ENCODE measurements around the gene PARD3B.

The PARD3B gene

GRCh38 chr2:204850581-204850980 is 305.3 kb downstream of the PARD3B start:
- no peak for DNase-seq

GRCh38 chr2:204853905-204854304 is 308.6 kb downstream of the PARD3B start:
- DNase-seq = no peak

DNA sequence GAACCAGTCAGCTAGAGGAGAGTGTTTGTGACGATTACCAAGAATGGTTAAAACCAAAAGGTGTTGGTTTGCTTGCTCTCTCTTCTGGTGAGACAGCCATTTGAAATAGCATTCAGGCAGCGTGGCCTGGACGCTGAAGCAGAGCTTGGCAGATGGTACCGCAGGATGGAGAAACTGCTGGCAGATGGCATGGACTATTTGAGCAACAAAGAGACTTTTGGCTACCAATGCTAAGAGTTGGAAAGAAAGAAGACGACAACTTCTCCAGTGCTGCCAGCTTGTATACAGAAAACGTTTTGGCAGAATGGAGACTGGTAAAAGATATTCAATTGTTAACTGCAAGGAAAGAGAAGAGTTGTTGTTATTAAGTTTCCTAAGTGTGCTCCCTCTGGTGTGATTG is 315.0 kb downstream of the PARD3B start:
- no peak for DNase-seq

- no peak for DNase-seq
Observed at GRCh38 chr2:204862809-204863208, 317.5 kb downstream of the PARD3B start.

DNA sequence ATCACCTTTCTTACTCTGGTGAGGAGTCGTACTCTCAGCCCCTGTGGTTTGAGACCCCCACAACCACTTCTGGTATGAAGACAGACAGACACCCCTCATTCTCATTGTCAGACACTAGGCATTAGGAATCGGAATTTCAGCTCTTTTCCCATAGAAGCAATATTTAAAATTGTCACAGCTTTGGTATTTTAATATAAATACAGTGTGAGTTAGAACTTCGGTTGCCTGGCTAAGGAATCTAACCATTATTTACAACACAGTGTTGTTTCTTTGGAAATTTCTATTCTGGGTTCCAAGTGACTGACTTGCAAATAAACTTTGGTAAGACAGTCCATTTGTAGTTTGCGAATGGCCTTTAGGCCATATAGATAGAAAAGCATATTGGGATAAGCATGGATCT is 318.1 kb downstream of the PARD3B start:
- no peak for DNase-seq

GRCh38 chr2:204869132-204869823 is 324.0 kb downstream of the PARD3B start:
- DNase-seq = no peak

DNA sequence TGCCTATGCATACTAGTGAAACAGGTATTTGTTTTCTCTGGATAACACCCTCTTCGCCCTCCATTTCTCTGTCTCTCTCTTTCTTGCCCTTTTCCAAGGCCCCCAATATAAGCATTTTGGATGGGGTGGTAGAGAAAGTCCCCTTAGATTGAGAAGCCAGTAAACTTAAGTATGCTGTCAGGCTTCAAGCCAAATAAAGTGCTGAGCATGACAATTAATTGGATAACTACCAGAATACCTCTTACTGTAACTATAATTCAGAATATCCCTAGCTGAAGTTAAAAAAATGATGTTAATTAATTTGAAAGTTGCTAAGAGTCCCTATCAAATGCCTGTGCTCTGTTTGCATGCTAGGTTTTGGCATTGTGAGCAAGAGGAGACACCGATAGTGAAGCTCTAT is 324.8 kb downstream of the PARD3B start:
- no peak for DNase-seq

GRCh38 chr2:204871231-204871953 is 326.1 kb downstream of the PARD3B start:
- DNase-seq = peak; percentile 35

DNA sequence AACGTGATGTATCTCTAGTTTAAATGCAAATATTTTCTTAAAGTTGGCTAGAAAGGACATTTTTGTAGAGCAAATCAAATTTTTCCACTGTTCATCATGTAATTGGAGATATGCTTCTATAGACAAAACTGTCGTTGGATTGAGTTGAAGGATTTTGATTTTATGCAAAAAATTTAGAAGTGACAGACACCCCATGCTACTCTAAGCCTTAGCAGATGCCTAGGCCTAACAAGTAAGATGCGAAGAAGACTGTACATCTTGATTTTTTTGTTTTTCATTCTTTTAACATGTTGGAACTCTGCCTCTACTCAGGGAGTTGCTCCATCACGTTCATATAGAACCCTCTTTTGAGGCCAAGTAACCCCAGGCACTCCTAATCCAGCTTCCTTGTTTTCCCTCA is 331.0 kb downstream of the PARD3B start:
- DNase-seq = no peak

DNA sequence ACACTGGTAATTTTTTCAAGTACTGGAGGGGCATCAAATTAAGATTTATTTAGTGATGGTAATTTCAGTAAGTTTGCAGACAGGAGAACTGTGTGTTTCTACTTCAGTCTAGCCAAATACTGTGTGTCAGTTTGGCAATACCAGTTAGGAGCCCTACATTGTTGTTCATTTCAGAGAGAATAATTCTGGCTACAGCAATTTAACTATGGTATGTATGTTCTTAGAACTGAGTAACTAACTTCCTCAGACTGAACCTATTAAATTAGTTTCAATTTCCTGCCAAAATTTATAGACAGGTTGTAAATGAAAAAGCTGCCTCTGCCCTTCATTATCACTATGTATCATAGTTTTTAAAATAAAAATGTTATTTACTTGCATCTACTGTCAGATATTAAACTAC is 332.4 kb downstream of the PARD3B start:
- no peak for DNase-seq

- DNase-seq = no peak
Observed at GRCh38 chr2:204880928-204881327, 335.7 kb downstream of the PARD3B start.

GRCh38 chr2:204881655-204882054 is 336.4 kb downstream of the PARD3B start:
- no peak for DNase-seq

GRCh38 chr2:204885747-204886146 is 340.5 kb downstream of the PARD3B start:
- no peak for DNase-seq

- no peak for DNase-seq
Observed at GRCh38 chr2:204886713-204887112, 341.4 kb downstream of the PARD3B start.

DNA sequence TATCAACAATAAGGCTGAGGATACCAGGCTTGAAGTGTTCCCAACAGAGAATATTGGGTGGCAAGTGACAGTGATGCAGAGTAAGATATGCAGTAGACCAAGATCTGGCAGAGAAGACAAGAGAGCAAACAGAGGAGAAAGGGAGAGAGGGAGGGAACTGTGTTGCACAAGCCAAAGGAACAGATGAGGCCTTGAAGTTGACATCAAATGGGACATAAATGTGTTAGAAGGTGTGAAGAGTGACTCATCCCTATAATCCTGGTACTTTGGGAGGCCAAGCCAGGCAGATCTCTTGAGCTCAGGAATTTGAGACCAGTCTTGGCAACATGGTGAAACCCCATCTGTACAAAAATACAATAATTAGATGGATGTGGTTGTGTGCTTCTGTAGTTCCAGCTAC is 342.9 kb downstream of the PARD3B start:
- DNase-seq = no peak

GRCh38 chr2:204890680-204891079 is 345.4 kb downstream of the PARD3B start:
- DNase-seq = no peak

DNA sequence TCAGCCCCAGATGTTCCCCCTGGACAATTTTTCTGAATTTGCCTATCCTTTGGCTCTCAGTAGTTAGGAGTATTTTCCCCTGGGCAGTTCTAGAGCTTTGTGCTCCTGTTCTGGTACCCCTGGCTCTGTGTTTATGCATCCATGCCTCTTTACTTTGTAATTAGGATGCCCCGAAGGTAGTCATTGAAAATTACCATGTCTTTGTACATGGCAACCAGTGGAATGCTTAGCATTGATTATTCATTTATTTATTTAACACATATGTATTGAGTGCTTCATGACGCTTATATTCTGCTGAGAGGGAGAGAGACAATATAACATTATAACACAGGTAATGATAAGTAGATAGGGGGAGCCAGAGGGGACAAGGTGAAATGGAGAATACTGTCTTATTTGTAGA is 346.5 kb downstream of the PARD3B start:
- no peak for DNase-seq

- no peak for DNase-seq
Observed at GRCh38 chr2:204892506-204893255, 347.4 kb downstream of the PARD3B start.

- DNase-seq = no peak
Observed at GRCh38 chr2:204896146-204896545, 350.9 kb downstream of the PARD3B start.

DNA sequence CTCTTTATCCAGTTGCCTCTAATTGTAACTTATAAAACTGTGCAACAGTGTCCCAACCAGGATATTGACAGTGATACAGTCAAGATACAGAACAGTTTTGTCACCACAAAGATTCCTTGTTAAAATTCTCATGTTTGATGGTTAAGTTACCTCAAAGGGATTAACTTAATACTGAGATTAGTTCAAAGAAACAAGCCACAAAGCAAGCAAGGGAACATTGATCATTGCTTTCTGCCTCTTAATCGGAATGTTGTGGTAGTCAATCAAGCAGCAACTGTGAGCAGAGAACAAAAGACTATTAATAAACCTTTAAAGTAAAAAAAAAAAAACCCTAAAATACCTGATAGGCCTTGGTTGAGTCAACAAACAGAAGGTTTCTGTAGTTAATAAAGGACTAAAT is 352.3 kb downstream of the PARD3B start:
- DNase-seq = no peak

GRCh38 chr2:204898928-204899640 is 353.8 kb downstream of the PARD3B start:
- DNase-seq = no peak

- no peak for DNase-seq
Observed at GRCh38 chr2:204899983-204900382, 354.7 kb downstream of the PARD3B start.

DNA sequence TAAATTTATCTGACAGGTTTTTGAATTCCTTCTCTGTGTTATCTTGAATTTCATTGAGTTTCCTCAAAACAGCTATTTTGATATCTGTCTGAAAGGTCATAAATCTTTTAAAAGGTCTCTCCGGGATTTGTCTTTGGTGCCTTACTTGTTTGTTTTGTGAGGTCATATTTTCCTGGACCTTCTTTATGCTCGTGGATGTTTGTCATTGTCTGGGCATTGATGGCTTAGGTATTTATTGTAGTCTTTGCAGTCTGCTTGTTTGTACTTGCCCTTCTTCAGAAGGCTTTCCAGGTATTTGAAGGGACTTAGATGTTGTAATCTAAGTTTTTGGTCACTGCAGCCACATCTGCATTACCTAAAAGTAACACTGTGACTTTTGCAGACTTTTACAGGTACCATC is 355.2 kb downstream of the PARD3B start:
- no peak for DNase-seq
